Brain microvascular endothelial cell (primary cell): Measurements from ENCODE around the gene PHF21B.

Experiments used
- DNase-seq: peaks from one replicate; pipeline ENCODE4 v3.0.0-alpha.2; 2020
- H3K27ac ChIP-seq: fragments of 250-450 bp; sonication (Bioruptor Pico); 2 replicates; pipeline ENCODE4 v1.5.1; 2020; ENCODE audit warnings: mild to moderate bottlenecking, moderate library complexity
- H3K27me3 ChIP-seq: fragments of 250-450 bp; sonication (Bioruptor Pico); replicated peaks from 2 replicates; pipeline ENCODE4 v1.5.1; 2020; ENCODE audit warnings: mild to moderate bottlenecking
- H3K36me3 ChIP-seq: fragments of 250-450 bp; sonication (Bioruptor Pico); replicated peaks from 2 replicates; pipeline ENCODE4 v1.5.1; 2020; ENCODE audit warnings: mild to moderate bottlenecking
- H3K4me3 ChIP-seq: 2 replicates; pipeline ENCODE4 v1.5.1; 2011; ENCODE audit warnings: low read depth, mild to moderate bottlenecking, control low read depth, low read length, moderate library complexity
- CTCF ChIP-seq: IDR thresholded peaks from 2 replicates; pipeline ENCODE4 v1.5.1; 2011; ENCODE audit warnings: low read depth, mild to moderate bottlenecking, moderate library complexity, low read length, control low read depth, inconsistent platforms; ENCODE audit errors: missing control alignments
- in situ Hi-C: cut with HindIII; loops from 2 replicates; pipeline ENCODE4 v1.10.0; 2017; ENCODE audit warnings: low sequenced_read_pairs, low pct_ligation_motif_present

Gene PHF21B

GRCh38 chr22:45051946-45052345 is 42.1 kb upstream of the PHF21B start:
- no peak for DNase-seq
- H3K36me3 ChIP-seq, result no peaks in the 10 kb centered on the region
- H3K27ac ChIP-seq, result no peak overlapping the region
- H3K27me3 ChIP-seq, result no peaks in the 10 kb centered on the region
- in situ Hi-C loops, result no loop called here
- TF ChIP-seq CTCF, result no peak
- no peak overlapping the region for H3K4me3 ChIP-seq

GRCh38 chr22:45051419-45051818 is 41.6 kb upstream of the PHF21B start:
- H3K36me3 ChIP-seq, result no peaks in the 10 kb centered on the region
- TF ChIP-seq CTCF, result no peak
- no peak for DNase-seq
- no peak overlapping the region for H3K27ac ChIP-seq
- no peaks in the 10 kb centered on the region for H3K27me3 ChIP-seq
- H3K4me3 ChIP-seq, result no peak overlapping the region
- in situ Hi-C loops, result no loop called here

- H3K27ac ChIP-seq, result no peak overlapping the region
- H3K27me3 ChIP-seq, result no peaks in the 10 kb centered on the region
- no peak for DNase-seq
- in situ Hi-C loops, result no loop called here
- no peak for TF ChIP-seq CTCF
- no peaks in the 10 kb centered on the region for H3K36me3 ChIP-seq
- H3K4me3 ChIP-seq, result no peak overlapping the region
Observed at GRCh38 chr22:45047260-45047659, 37.5 kb upstream of the PHF21B start.

- H3K4me3 ChIP-seq, result no peak overlapping the region
- no peak for DNase-seq
- no peak for TF ChIP-seq CTCF
- H3K27me3 ChIP-seq, result no peaks in the 10 kb centered on the region
- no peaks in the 10 kb centered on the region for H3K36me3 ChIP-seq
- H3K27ac ChIP-seq, result no peak overlapping the region
- in situ Hi-C loops, result no loop called here
Observed at GRCh38 chr22:45045208-45045607, 35.4 kb upstream of the PHF21B start.

- H3K36me3 ChIP-seq, result no peaks in the 10 kb centered on the region
- no peaks in the 10 kb centered on the region for H3K27me3 ChIP-seq
- no peak overlapping the region for H3K27ac ChIP-seq
- no peak for TF ChIP-seq CTCF
- DNase-seq, result no peak
- no peak overlapping the region for H3K4me3 ChIP-seq
- in situ Hi-C loops, result no loop called here
Observed at GRCh38 chr22:45042263-45042662, 32.5 kb upstream of the PHF21B start.

- no peaks in the 10 kb centered on the region for H3K27me3 ChIP-seq
Observed at GRCh38 chr22:45039133-45039532, 29.3 kb upstream of the PHF21B start.

More at GRCh38 chr22:45039133-45039532, 29.3 kb upstream of the PHF21B start:
- no peak for TF ChIP-seq CTCF
- Histone ChIP-seq H3K36me3 (no peaks in the 10 kb centered on the region), H3K4me3 (no peak overlapping the region), H3K27ac (no peak overlapping the region)
- no peak for DNase-seq
- in situ Hi-C loops, result no loop called here
